Brain pericyte (primary cell): ENCODE results near the gene TNMD.
"Not testable (repeated sequence)": the region's sequence is repeated elsewhere in the genome, so short reads cannot be mapped to it uniquely, and the experiment has no call there.

Experiments
- DNase-seq: peaks from one replicate; pipeline ENCODE4 v3.0.0-alpha.2; 2012; ENCODE audit warnings: low read depth, low spot score

The TNMD gene

DNA sequence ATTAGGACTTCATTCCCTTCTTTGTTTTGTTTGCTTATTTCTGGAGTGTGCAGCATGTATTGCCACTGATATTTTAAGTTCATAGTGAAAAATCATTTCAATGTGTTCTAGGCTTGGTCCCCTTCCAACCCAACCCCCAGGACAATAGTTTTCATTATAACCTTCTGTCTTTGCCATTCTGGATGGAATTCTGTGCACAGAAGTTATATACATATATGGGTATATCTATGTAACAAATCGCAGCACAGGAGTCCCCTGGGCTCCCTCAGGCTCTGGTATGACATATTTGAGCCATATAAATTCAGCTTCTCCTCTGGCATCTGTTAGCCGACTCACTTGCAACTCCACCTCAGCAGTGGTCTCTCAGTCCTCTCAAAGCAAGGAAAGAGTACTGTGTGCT lies at the start of gene TNMD:
TNMD (plus strand) TSS at position 326 of the 400 bp plus-strand sequence. CDS start 83 bp downstream, outside the sequence.
- DNase-seq: no peak

DNA sequence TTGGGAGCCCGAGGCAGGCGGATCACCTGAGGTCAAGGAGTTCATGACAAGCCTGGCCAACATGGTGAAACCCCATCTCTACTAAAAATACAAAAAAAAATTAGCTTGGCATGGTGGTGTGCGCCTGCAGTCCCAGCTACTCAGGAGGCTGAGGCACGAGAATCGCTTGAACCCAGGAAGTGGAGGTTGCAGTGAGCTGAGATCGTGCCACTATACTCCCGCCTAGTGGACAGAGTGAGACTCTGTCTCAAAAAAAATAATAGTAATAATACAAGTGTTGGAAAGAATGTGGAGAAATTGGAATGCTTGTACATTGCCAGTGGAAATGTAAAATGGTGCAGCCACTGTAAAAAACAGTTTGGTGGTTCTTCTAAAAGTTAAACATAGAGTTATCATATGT lies 19.2 kb upstream of the TNMD start:
- not testable (repeated sequence) for DNase-seq

DNA sequence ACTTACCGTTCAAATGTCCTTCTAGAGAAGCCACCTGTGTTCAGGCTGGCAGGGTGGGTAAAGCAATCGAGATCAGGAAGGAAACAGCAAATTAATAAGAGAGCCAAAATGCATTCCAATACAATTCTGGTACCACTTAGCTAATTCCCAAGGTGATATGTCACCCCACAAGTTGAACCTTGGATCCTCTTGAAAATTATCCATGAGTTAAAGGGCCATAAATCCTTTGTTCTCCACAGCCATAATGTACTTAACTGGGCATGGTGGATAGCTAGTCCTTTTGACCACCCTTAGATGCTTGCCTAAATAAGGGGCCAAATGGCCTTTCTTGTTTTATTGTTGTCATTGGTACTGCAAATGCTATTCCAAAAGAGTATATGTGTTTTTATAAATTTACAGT lies 2.0 kb downstream of the TNMD start:
- no peak for DNase-seq

DNA sequence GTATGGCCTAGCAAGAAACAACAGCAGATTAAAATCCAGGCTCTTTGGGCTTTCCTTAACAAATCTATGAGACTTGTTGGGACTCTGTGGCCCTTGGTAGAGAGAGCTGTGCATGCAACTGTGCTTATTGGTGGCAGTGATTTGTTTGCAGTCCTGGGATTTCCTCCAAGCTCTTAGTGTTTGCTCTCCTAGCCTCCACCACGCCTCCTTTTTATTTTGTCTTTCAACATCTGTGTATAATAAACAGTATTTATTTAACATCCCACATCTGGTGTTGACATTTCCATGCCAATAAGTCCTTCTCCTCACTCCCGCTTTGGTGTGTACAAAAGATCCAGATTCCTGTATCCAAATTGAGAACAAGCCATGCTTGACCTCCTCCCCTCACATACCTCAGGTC lies 3.1 kb downstream of the TNMD start:
- no peak for DNase-seq

DNA sequence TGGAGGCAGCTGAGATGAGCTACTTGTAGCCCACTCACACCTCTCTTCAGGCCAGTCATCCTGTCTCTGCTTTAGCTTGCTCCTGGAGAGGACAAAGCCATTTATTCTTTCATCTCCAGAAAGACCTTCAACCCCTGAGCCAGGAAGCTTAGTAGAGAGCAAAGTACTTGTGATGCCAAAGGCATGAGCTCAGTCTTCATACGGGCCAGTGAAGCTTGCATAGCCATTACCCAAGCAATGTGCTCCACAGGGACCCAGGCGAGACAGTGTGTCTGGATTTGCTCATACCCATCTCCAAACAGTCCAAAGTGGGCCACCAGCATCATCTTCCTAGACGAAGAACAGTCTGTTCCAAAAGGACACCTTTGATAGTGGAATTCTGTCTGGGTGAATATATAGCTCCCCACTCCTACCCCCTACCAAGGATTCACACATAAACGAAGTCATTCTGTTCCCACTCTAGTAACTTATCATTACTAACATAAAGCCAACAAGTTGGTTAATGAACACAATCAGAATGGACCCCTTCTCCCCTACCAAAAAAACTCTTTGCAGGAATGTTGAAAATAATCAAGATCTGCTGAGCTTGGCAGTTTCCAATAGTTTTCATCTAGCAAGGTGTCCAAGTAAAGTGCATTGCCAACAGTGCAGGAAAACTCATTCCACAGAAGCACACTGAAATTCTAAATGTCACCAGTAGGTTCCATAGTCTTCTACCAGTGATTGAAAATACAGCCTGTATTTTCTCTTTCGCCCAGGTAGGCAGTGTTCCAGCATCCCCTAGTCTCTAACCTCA lies 6.7 kb downstream of the TNMD start:
- no peak for DNase-seq

DNA sequence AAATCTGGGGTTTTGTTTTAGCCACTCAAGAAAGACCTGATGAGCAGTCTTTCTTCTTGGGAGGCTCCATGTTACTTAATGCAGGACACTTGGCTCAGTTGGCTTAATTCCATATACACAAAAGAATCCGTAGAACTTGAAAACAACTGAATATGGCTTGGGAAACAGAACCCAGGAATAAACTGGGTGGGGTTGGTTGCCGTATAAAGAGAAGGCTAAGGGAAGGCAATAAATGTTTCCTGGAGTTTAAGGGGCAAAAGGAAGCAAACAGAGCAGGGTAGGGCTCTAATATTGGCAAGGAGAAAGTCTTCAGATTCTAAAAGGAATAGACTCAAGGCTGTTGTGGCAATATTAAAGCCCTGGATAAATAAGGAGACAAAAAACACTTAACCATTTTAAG lies 8.4 kb downstream of the TNMD start:
- no peak for DNase-seq

DNA sequence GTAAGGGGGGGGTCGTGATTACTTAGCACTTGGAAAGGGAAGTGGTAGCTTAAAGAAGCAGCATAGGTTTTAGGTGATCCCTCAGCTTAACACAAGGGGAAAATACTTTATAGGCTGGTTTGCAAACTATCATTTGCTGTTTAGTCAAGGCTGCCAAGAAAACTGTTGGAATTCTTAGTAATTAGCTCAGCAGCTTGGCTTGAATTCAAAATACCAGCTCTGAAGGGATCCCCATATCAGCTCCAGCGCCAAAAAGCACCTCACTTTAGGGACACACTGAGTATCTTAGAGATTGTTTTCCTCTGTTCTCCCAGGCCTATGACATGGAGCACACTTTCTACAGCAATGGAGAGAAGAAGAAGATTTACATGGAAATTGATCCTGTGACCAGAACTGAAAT lies 8.8 kb downstream of the TNMD start:
- DNase-seq: no peak

DNA sequence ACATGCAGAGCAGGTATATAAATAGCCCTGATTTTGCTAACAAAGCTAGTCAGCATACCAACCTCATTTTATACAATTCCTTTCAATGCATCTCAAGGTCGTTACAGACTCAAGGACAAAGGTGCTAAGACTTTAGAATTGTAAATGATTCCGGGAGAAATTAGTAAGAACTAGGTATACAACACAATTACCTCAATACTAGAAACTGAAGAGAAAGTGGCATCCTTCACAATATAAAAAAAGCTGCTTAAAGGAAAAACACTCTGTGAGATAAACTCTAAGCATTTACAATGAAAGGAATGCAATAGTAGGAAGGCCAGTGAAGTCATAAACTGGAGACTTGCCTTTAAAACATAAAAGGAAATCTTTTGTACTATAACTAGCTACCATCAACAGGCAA lies 11.9 kb downstream of the TNMD start:
- no peak for DNase-seq

DNA sequence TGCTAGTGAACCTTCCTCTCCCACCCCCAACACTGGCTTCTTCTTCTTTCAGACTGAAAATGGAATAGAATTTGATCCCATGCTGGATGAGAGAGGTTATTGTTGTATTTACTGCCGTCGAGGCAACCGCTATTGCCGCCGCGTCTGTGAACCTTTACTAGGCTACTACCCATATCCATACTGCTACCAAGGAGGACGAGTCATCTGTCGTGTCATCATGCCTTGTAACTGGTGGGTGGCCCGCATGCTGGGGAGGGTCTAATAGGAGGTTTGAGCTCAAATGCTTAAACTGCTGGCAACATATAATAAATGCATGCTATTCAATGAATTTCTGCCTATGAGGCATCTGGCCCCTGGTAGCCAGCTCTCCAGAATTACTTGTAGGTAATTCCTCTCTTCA lies 14.7 kb downstream of the TNMD start:
- DNase-seq: no peak

DNA sequence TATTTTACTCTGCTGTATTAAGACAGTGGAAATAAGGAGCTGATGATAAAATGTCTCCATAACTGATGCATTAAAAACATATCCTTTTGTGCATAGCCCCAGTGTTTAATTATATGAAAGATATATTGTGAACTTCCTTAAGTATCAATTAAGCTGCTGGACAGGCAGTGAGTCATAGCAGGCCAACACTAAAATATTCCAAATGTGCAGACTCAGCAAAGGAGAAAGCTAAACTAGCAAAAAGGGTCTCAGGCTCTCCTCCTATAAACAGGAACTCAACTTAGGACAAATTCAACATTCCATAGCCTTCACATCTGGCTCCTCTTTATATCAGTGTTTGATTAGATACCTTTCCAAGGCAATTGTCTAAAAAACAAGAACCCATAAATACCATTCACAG lies 15.6 kb downstream of the TNMD start:
- no peak for DNase-seq

DNA sequence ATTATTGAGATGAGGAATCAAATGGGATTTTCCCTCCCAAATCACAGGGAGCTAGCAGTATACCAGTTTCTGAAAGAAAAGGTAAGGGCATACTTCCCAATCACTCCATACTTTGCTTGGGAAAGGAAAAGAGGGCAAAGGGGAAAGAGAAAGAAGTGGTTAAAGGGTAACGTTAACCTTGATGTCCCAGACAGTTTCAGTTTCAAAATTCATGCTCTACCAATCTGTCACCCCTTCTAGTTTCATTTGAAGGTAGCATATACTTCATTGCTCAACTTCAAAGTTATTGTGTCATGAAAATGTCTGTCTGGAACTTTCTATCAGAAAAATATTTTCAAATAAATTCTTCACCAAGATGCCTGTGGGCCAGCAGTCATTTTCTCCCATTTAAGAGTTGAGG lies 16.0 kb downstream of the TNMD start:
- no peak for DNase-seq

DNA sequence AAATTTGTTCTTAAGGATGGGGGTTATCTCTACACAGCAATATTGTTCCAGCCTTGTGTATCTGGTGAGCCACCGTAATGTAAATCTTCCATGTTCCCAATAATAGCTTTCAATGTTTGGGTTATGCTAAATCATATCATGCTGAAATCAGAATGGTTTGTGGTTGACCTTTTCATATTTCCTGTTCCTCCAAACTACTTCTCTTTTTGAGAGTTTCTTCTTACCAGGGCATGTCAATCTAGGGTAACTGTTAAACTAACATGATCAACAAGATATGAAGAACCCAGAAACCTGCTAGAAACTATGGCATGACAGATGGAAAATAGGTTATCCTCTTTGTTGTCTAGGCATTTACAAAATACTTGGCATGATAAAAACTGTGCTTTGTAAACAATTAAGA lies 22.0 kb downstream of the TNMD start:
- no peak for DNase-seq

DNA sequence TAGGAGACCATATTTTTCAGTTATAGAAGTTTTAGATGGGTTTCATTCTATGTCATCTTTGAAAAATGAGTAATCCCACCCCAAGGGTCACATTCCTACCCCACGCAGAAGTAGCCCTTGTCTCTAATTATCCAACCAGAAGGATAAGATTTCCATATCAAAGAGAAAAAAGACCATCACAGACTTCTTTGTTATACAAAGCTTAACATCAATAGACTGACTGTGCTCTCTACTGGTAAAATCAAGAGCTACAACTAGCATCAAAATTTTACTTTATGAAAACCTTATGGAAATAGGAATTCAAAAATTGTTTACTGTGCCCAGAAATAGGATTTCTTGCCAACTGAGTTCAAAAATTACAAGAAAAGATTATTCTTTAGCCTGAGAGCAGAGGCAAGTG lies 24.9 kb downstream of the TNMD start:
- no peak for DNase-seq

DNA sequence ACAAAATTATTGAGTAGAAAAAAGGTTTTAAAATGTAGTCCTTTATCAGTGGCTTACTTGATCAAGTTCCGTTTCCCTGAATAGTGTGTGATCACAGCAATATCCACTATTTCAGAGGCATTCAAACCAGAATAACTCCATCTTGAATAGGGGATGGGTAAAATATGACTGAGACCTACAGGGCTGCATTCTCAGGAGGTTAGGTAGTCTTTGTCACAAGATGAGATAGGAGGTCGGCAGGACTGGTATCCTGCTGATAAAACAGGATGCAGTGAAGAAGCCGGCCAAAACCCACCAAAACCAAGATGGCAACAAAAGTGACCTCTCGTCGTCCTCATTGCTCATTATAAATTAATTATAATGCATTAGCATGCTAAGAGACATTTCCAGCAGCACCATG lies 27.2 kb downstream of the TNMD start:
- DNase-seq: no peak

DNA sequence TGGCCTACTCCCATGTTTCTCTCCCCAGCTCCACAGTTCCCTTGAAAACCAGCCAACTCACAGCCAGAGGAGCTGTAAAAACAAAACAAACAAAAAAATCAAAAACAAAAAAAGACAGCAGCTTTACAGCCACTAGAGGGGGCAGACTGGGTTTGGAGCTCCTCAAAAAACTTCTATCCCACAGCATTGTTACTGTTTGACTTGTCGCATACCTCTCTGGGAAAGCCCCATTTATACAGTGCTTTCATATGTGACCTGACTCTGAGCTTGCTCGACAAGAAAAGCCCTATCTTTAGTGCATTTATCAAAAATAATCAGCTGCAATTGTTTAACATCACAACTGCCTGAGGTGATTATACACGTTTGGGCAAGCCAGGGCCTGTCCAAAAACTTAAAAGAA lies 30.3 kb downstream of the TNMD start:
- DNase-seq: no peak

DNA sequence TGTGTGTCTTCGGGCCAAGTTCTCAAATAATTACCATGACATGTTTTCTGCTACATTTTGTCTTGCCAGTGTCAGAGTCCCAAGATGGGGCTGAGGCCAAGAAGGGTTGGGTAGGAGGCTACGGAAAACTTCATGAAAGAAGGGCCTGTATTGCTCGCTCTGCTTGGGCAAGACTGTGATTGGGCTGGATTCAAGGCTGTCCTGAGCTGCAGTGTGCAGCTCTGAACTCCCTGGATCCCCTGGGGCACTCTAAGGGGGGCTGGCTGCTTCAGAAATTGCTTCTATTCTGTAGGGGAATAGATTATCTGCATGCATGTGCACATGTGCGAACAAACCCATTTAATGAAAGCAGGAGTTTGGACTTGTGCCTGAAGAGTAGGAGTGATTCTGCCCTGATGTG lies 38.3 kb downstream of the TNMD start:
- no peak for DNase-seq

DNA sequence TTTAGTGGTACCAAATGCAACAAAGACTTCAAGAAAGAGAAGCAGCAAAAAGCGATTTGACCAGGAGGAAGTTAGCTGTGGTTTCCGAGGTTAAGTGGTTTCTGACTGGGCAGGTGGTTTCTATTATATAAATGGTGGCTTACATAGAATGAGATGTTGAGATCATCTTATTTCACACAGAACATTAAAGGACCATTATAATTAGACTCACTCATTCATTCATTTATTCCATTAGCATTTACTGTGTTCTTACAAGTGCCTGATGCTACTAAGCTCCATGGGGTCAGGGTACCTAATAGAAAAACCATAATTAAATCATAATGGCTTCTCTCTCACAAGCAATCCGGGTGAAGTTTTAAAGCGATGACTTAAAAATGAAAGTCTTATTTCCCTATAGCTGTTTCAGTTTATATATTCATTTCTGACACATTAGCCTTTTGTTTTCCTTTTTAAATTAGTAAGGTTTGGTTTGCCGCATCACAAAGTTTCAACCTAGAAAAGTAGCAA lies 41.3 kb downstream of the TNMD start:
- DNase-seq: no peak

DNA sequence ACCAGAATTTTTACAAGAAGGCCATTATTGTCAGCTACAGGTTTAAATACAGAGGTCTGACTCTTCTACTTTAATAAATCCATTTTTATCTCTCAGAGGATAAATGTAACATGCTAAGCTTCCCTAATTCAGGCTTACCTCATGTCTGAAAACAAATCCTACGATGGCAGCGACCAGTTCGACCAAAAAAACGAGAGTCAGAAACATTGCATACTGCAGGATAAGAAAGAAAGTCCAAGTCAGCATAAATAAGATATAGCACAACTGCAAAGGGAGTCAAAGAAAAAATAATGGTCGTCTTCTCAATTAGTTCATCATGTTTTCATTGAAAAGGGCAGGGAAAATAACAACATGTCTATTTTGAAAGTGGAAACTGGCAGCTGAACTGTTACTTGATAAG lies 50.3 kb downstream of the TNMD start:
- no peak for DNase-seq

DNA sequence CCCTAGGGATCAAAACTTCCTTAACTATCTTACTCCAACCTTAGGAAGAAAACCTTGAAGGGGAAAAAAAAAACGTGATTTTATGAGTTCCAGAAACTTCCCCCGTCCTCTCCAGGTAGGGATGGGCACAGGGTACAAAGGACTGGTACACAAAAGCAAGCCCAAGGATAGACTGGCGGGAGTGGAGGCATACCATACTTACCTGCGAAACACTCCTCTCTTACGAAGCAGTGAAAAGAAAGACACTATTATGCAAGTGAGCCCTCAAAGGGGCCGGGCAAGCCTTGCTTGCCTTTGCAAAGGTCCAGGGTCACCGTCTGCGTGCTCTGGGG lies 51.2 kb downstream of the TNMD start:
- no peak for DNase-seq

DNA sequence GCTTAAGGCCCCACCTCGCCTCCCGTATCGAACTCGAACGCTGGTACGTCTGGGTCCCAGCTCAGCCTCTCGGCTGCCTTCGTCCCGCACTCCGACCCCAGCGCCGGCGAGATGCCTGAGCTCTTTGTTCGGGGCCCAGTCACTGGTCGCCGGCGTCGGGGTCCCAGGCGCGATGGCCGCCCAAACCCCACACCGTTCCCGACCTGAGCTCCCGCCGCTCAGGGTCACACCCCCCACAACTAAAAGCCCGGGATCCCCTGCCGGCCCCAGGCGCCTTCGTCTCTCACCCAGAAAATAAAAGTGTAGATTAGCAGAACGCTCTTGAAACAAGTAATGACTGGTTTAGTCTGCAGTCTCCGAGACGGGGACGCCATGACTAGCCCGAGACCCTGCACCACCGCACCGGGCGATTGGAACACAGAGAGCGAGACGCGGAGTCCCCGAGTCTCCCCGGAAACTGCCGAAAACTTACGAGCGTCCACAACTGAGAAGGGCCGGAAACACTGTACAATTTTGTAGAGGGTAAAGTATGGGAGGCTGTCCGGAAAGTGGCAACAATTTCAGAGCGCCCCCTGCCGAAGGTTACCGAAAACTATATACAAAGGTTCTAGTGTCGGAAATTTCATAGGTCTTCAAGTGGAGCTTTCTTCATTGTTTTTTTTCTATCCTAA lies 51.7 kb downstream of the TNMD start, which contains the start of gene TSPAN6:
TSPAN6 (minus strand) TSS at position 486 of the 671 bp plus-strand sequence; CDS start at position 374, 112 bp downstream.
- peak; percentile 51 for DNase-seq

DNA sequence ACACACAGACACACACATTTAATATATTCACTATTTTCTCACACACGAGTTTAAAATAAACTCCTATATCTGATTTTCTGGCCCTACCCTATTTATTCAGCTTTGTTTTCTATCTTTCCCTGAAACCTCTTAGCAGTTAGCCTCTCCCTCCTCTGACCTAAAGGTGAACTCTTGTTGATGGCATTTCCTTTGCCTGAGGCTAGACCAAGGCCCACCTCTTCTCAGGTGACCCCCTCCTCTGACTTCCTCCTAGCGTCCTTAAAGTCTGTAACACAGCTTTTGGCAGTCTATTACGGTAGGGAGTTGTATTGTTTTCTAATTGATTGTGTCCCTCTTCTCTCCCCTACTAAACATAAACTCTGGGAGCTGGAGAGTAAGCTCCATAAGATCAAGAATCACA lies 57.6 kb downstream of the TNMD start:
- DNase-seq: no peak

DNA sequence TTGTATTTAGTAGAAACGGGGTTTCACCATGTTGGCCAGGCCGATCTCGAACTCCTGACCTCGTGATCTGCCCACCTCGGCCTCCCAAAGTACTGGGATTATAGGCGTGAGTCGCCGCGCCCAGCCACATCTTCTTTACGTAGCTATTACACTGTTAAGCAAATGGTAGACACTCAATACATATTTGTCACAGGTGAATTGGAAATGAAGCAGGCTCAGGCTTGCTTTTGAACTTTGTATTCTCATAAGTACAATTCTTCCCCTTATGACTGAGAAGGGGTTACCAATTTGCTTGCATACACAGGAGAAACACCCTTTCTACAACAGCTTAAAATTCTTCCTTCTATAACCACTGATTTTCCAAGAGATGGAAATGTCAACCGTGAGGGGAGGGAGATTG lies 58.5 kb downstream of the TNMD start:
- no peak for DNase-seq
